HG02642 (cell line): ENCODE data around the gene LIPF.
"Not testable (repeated sequence)": the region's sequence is repeated elsewhere in the genome, so short reads cannot be mapped to it uniquely, and the experiment has no call there.

Experiments
- ATAC-seq: cut with Tn5 transposase; IDR thresholded peaks from one replicate; pipeline ENCODE4 v1.9.1; 2021; ENCODE audit warnings: mild to moderate bottlenecking; ENCODE audit not compliant: unreplicated experiment, poor library complexity

LIPF gene

GRCh38 chr10:88664142-88664541 is at the start of gene LIPF:
Gene LIPF, plus strand, starts transcription at chr10:88664442. Its CDS starts 2,856 bp downstream, at chr10:88667298.
- no peak for ATAC-seq

- ATAC-seq, result no peak
These were observed 47.8 kb upstream of the LIPF start for GRCh38 chr10:88616250-88616977.

- no peak for ATAC-seq
These were observed 46.4 kb upstream of the LIPF start for GRCh38 chr10:88617772-88618300.

- no peak for ATAC-seq
These were observed 45.7 kb upstream of the LIPF start for GRCh38 chr10:88618496-88618895.

- no peak for ATAC-seq
These were observed 43.8 kb upstream of the LIPF start for GRCh38 chr10:88620441-88620840.

- no peak for ATAC-seq
These were observed 40.4 kb upstream of the LIPF start for GRCh38 chr10:88623835-88624234.

GRCh38 chr10:88624840-88625239 is 39.4 kb upstream of the LIPF start:
- no peak for ATAC-seq

GRCh38 chr10:88640186-88640585 is 24.1 kb upstream of the LIPF start:
- no peak for ATAC-seq

GRCh38 chr10:88642209-88642608 is 22.0 kb upstream of the LIPF start:
- no peak for ATAC-seq

GRCh38 chr10:88642963-88643362 is 21.3 kb upstream of the LIPF start:
- ATAC-seq, result no peak

GRCh38 chr10:88647061-88647615 is 17.1 kb upstream of the LIPF start:
- no peak for ATAC-seq

- ATAC-seq, result no peak
These were observed 13.1 kb upstream of the LIPF start for GRCh38 chr10:88651101-88651551.

GRCh38 chr10:88652616-88653015 is 11.6 kb upstream of the LIPF start:
- ATAC-seq, result no peak

GRCh38 chr10:88657901-88658300 is 6.3 kb upstream of the LIPF start:
- ATAC-seq, result no peak

- ATAC-seq, result no peak
These were observed 4.3 kb upstream of the LIPF start for GRCh38 chr10:88659725-88660597.

- no peak for ATAC-seq
These were observed 3.7 kb upstream of the LIPF start for GRCh38 chr10:88660598-88660884.

- ATAC-seq, result no peak
These were observed 3.2 kb upstream of the LIPF start for GRCh38 chr10:88661018-88661417.

GRCh38 chr10:88661577-88661976 is 2.7 kb upstream of the LIPF start:
- no peak for ATAC-seq

- not testable (repeated sequence) for ATAC-seq
These were observed 1.1 kb upstream of the LIPF start for GRCh38 chr10:88663153-88663552.

- no peak for ATAC-seq
These were observed 4.2 kb downstream of the LIPF start for GRCh38 chr10:88668465-88668864.

- ATAC-seq, result no peak
These were observed 6.3 kb downstream of the LIPF start for GRCh38 chr10:88670497-88670896.
